Skeletal muscle satellite cell (primary cell): Measurements from ENCODE around the gene OGFOD2. TPM values are rescaled to one million over a fixed set of nuclear protein-coding genes. Genes with fewer than 3 reads are reported as not detected.

ENCODE experiments used
- H3K27me3 ChIP-seq: 2 replicates; pipeline ENCODE4 v1.7.0; 2013; ENCODE audit warnings: low read length; ENCODE audit not compliant: control insufficient read depth, insufficient read depth
- H3K36me3 ChIP-seq: 2 replicates; pipeline ENCODE4 v1.7.0; 2013; ENCODE audit warnings: mild to moderate bottlenecking, control low read depth, low read length; ENCODE audit not compliant: insufficient read depth
- H3K4me1 ChIP-seq: 2 replicates; pipeline ENCODE4 v1.7.0; 2013; ENCODE audit warnings: low read length; ENCODE audit not compliant: control insufficient read depth, insufficient read depth
- H3K4me2 ChIP-seq: 2 replicates; pipeline ENCODE4 v1.7.0; 2013; ENCODE audit warnings: mild to moderate bottlenecking, low read length
- H3K4me3 ChIP-seq: 2 replicates; pipeline ENCODE4 v1.7.0; 2013; ENCODE audit warnings: low read length
- H3K9ac ChIP-seq: 2 replicates; pipeline ENCODE4 v1.7.0; 2013; ENCODE audit warnings: mild to moderate bottlenecking, low read depth, low read length, moderate library complexity
- H3K9me3 ChIP-seq: replicated peaks from 2 replicates; pipeline ENCODE4 v1.7.0; 2013; ENCODE audit warnings: mild to moderate bottlenecking, control low read depth, low read length
- small RNA-seq: library from RNA; depleted of rRNA; stranded (forward); fragments of <200 nt; gene quantifications from one replicate; pipeline ENCODE3, GENCODE V24; 2012

OGFOD2 gene

DNA sequence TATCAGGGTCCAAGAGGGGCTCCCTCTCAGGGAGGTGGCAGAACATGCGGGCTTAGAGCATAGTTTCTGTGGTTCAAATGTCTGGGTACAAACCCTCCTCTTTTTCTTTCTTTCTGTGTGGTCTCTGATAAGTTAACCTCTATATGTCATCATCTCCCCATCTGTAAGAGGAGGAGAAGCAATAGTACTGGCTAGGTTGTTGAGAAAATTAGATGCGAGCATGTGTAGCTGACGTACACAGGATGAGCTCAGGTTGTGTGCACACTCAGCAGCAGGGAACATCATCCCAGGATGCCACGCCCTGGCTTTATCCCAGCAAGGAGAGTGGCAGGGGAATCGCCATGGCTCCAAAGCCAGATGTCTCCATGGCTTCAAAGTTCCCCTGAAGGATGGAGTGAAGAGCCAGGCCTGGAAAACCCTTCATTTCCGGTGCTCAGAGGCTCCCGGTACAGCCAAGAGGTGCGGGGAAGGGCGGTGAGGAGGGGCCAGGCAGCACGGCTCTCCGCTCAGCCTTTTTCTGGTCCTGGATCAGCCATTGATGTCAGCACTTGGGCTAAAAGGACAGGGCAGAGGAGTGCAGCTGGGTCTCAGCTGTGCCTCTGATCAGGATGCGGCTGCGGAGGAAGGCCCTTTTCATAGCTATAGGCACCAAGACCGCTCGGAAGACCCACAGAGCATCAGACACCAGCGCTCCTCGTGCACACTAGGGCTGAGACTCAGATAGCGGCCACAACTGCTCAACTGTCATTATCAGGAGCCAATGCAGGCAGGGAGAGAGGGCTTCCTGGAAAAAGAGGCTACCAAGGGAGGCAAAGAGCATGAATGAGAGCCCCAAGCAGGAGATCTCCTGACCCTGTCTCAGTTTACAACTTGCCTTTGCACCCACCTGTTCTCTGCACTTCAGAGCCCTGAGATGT lies 46.9 kb downstream of the OGFOD2 start:
- Histone ChIP-seq H3K9me3 (no peaks in the 10 kb centered on the region), H3K4me1 (peaks cover 19% of the 10 kb centered on the region)

DNA sequence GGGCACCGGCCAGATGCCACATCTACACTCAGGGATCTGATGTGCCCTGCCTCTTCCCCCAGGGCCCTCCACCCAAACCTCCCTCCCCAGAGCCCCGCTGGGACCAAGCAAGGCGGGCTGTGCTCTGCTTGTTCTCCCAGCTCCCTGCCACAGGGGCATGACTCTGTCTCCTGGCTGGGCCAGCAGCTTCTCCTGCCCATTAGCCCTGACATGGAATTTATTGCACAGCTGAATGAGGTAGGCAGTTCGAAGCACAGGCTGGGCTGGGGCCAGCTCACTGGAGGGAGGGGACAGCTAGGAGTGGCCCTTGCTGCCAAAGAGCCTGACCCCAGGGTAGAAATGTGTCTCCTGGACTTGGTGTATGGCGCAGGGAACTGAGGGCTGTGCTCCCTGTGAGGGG lies 47.8 kb downstream of the OGFOD2 start:
- Histone ChIP-seq H3K9me3 (no peaks in the 10 kb centered on the region), H3K9ac (no peak overlapping the region), H3K36me3 (peaks cover 2% of the 10 kb centered on the region), H3K4me1 (peaks cover 19% of the 10 kb centered on the region), H3K27me3 (no peaks in the 10 kb centered on the region), H3K4me2 (no peak overlapping the region), H3K4me3 (no peak overlapping the region)

More for the DNA sequence above, 46.9 kb downstream of the OGFOD2 start:
- Histone ChIP-seq H3K4me2 (no peak overlapping the region), H3K9ac (no peak overlapping the region), H3K36me3 (no peaks in the 10 kb centered on the region), H3K27me3 (no peaks in the 10 kb centered on the region), H3K4me3 (no peak overlapping the region)

DNA sequence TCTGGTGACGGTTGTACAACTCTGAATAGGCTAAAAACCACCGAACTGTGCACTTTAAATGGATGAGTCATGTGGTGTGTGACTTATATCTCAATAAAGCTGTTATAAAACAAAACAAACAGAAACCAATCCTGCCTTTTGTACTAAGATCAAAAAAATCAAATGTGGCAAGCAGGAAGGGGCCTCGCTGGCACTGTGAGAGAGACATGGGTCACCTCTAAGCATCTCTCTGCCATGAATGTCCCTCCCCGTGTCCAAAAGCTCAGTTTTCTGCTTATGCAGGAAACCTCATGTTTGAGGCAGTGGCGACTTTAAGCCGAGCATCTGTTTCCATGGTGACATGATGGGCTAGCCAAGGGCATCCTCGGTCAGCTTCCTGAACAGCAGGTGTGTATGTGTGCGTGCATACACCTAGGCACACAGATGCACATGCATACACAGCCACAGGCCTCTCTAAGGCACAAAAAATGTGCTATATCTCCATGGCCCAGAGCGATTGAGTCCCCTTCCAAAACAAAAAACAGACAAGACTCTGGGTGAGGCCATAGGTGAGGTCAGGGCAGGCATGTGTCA lies 49.9 kb downstream of the OGFOD2 start:
- H3K27me3 ChIP-seq: no peaks in the 10 kb centered on the region
- no peaks in the 10 kb centered on the region for H3K9me3 ChIP-seq
- no peak overlapping the region for H3K4me3 ChIP-seq
- no peak overlapping the region for H3K9ac ChIP-seq
- H3K4me2 ChIP-seq: peak overlapping the region; percentile 65
- peaks cover 11% of the 10 kb centered on the region for H3K4me1 ChIP-seq
- peaks cover 2% of the 10 kb centered on the region for H3K36me3 ChIP-seq

DNA sequence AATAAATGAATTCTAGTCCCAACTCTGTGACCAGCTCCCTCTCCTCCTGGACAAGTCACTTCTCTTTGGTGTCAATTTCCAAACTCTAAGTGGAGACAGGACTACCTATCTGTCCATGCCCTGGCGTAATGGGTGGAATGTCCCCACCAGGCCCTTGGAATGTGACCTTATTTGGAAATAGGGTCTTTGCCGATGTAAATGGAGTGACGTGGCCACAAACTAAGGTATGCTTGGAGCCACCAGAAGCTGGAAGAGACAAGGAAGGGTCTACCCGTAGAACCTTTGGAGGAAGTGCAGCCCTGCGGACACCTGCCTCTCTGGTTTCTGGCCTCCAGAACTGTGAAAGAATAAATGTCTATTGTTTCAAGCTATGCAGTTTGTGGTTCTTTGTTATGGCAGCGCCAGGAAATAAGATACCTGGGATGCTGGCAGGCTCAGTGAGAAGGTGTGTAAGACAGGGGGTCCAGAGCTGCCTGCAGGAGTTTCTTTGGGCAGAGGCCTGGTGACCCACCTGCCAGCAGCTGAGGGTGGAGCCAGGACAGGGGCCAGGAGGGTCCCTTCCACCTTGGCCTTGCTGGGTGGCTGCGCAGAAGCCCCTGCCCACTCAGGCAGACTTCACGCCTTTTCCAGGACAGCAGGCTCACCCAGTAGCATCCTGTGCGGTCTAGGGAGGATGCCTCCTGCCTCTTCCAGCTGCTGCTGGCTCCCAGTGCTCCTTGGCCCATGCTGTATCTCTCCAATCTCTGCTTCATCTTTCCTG lies 51.2 kb downstream of the OGFOD2 start:
- no peaks in the 10 kb centered on the region for H3K27me3 ChIP-seq

DNA sequence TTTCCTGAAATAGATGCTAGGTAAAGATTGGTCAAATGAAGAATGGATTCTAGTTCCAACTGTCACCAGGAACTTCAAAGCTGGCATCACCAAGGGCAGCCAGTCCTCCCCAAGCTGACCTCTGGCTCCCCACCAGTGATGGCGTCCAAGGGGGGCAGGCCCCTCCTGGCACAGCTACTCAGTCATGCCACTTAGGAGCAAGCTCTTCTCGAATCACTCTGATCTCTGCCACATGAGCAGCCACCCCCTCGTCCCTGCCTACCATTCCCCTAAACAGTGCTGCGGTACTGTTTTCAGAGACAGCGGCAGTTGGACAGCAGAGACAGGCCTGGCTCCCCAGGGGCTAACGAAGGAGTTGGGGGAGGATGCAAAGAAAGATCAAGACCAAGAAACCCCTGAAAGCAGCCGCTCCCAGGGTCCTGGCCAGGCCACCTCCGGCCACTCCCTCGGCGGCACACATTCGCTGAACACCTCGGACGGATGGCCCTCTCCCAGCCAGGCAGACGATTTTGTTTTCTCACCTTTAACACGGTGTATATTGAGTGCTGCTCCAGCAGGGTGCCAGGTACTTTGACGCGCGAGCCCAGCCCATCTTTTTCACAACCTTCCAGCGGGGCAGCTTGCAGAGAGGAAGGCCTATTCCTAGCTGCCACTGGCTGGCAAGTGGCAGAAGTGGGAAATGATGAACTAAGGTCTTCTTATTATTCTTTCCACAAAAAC lies 52.8 kb downstream of the OGFOD2 start:
- Histone ChIP-seq H3K36me3 (peaks cover 2% of the 10 kb centered on the region), H3K4me2 (no peak overlapping the region), H3K9ac (no peak overlapping the region), H3K4me3 (no peak overlapping the region), H3K27me3 (no peaks in the 10 kb centered on the region), H3K4me1 (peaks cover 11% of the 10 kb centered on the region), H3K9me3 (no peaks in the 10 kb centered on the region)

More for the DNA sequence above, 51.2 kb downstream of the OGFOD2 start:
- Histone ChIP-seq H3K36me3 (peaks cover 2% of the 10 kb centered on the region), H3K4me3 (no peak overlapping the region), H3K9me3 (no peaks in the 10 kb centered on the region), H3K4me1 (peaks cover 11% of the 10 kb centered on the region), H3K4me2 (no peak overlapping the region), H3K9ac (no peak overlapping the region)

DNA sequence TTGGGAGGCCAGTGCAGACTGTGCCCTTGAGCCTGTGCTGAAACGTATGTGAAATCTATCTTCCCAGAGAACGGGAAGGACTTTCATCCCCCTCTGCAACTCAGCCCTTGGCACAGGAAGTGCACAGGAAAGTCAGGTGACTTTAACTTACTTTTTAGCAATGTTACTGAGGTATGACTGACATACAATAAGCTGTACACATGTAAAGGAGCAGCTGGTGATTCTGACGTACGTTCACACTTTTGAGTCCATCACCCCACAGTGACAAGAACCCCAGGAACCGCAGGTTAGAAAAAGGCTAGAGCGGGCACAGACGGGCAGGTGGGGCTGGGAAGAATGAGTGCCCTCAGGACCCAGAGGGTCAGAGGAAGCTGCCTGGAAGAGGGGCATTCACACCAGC lies 53.4 kb downstream of the OGFOD2 start:
- Histone ChIP-seq H3K9ac (no peak overlapping the region), H3K27me3 (no peaks in the 10 kb centered on the region), H3K4me1 (peaks cover 11% of the 10 kb centered on the region), H3K36me3 (peaks cover 5% of the 10 kb centered on the region), H3K4me2 (no peak overlapping the region), H3K4me3 (no peak overlapping the region), H3K9me3 (no peaks in the 10 kb centered on the region)

DNA sequence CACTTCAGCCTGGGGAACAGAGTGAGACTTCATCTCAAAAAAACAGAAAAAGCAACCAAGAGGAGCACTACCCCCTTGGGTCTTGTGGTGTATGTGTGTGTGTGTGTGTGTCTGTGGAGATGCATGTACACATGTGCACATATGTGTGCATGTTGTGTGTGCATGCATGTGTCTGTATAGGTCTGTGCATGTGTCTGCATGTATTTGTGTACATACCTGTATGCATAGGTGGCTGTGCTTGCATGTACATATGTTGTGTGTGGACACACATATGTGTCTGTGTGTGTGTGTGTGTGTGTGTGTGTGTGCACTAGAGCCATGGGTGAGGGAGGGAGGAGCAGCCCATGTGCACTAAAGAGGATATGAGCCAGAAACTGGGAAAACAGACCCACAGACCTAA lies 54.5 kb downstream of the OGFOD2 start:
- Histone ChIP-seq H3K27me3 (no peaks in the 10 kb centered on the region), H3K4me2 (no peak overlapping the region), H3K36me3 (peaks cover 9% of the 10 kb centered on the region), H3K4me1 (peaks cover 15% of the 10 kb centered on the region), H3K9me3 (no peaks in the 10 kb centered on the region), H3K4me3 (no peak overlapping the region), H3K9ac (no peak overlapping the region)

Small RNA genes lying within 50 kb of the gene (small RNA-seq; reads per million reads assigned to genes)
- gene ARL6IP4: not detected
- gene MIR4304: not detected
